ENCODE measurements around the gene KLHDC3. TPM values are rescaled to one million over a fixed set of nuclear protein-coding genes. Genes with fewer than 3 reads are reported as not detected.

Gene KLHDC3
- total RNA-seq, 4 donors from 2014 or later, result 88.0 to 175 (median 98.1) TPM

DNA sequence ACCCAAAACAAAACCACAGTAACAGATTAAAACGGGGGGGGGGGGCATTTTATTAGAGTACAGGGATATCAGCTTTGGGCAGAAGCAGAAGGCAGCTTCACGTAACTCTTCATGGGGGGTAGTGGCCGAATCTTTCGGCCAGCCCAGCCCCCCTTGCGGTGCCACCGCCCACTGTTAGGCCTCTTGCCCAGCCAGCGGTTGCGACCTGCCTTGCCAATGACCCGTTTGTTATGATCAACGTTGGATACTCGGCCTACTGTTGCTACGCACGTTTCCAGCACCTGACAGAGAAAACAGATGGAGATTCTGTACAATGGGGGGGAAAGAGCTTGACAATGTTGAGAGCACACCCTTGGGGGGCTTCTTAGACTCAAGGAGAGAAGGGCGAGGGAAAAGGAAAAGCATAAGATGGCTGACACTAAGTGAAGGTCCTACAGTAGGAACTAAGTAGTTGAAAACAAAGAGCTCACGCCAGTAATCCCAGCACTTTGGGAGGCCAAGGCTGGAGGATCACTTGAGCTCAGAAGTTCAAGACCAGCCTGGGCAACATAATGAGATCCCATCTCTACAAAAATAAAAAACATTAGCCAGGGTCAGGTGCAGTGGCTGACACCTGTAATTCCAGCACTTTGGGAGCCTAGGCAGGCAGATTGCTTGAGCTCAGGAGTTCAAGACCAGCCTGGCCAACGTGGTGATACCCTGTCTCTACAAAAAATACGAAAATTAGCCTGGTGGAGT lies 40.3 kb downstream of the KLHDC3 start:
- H3K4me1 ChIP-seq, result peaks cover 20 to 54% (median 33%) of the 10 kb centered on the region in 4 donors
- H3K4me3 ChIP-seq, result peak overlapping the region; percentile 70 to 75 (median 74)
- no peaks in the 10 kb centered on the region for H3K27me3 ChIP-seq
- no peak for DNase-seq (ENCODE audit: extremely low spot score)
- TF ChIP-seq, protein P1, sequence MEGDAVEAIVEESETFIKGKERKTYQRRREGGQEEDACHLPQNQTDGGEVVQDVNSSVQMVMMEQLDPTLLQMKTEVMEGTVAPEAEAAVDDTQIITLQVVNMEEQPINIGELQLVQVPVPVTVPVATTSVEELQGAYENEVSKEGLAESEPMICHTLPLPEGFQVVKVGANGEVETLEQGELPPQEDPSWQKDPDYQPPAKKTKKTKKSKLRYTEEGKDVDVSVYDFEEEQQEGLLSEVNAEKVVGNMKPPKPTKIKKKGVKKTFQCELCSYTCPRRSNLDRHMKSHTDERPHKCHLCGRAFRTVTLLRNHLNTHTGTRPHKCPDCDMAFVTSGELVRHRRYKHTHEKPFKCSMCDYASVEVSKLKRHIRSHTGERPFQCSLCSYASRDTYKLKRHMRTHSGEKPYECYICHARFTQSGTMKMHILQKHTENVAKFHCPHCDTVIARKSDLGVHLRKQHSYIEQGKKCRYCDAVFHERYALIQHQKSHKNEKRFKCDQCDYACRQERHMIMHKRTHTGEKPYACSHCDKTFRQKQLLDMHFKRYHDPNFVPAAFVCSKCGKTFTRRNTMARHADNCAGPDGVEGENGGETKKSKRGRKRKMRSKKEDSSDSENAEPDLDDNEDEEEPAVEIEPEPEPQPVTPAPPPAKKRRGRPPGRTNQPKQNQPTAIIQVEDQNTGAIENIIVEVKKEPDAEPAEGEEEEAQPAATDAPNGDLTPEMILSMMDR (IDR thresholded peaks at IDR 0.05), result no peak
- TF ChIP-seq EP300 (IDR thresholded peaks at IDR 0.05) (no peak), POLR2AphosphoS5 (IDR thresholded peaks at IDR 0.05) (no peak), POLR2A (IDR thresholded peaks at IDR 0.05; ENCODE audit: low read depth) (no peak)
- peaks cover 0 to 52% (median 41%) of the 10 kb centered on the region in 4 donors for H3K36me3 ChIP-seq
- intact Hi-C loops (cut with DNase I), result loop anchor here (5.0 kb wide), 1 partner anchor 37 kb away; no protein-coding TSS in a partner anchor
- H3K9me3 ChIP-seq, result no peaks in the 10 kb centered on the region
- WGBS, result 67% methylated on average over 17 of the region's 17 CpGs
- peak overlapping the region; percentile 88 to 94 (median 92) for H3K27ac ChIP-seq (replicated peaks in 1 of 4)

DNA sequence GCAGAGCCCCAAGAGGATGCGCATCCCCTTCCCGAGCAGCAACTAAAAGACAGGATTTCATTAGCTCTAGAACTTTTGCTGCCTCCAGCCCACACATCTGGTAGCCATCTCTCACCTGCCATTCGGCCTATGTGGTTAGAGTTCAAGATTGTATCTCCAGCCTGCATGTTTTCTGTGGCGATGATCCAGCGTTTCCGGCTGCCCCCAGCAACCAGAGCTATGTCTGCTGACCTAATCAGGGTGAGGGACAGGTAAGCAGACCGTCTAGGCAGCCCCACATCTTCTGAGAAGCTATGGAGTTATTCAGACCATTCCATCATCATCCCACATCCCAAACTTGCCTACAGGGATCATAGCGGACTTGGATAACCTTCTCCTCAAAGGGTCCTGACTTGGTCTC lies 41.9 kb downstream of the KLHDC3 start:
- Histone ChIP-seq H3K36me3 (peaks cover 0 to 40% (median 30%) of the 10 kb centered on the region in 4 donors), H3K4me3 (no peak overlapping the region), H3K27me3 (no peaks in the 10 kb centered on the region), H3K4me1 (peaks cover 30 to 67% (median 46%) of the 10 kb centered on the region in 4 donors), H3K9me3 (no peaks in the 10 kb centered on the region), H3K27ac (replicated peaks in 1 of 4) (no peak overlapping the region)
- 81% methylated on average over 8 of the region's 8 CpGs for WGBS
- TF ChIP-seq POLR2AphosphoS5 (IDR thresholded peaks at IDR 0.05), result no peak
- TF ChIP-seq, protein P1 (IDR thresholded peaks at IDR 0.05), result no peak
- TF ChIP-seq POLR2A (IDR thresholded peaks at IDR 0.05; ENCODE audit: low read depth), result no peak
- no peak for TF ChIP-seq EP300 (IDR thresholded peaks at IDR 0.05)
- DNase-seq (ENCODE audit: extremely low spot score), result no peak
- intact Hi-C loops (cut with DNase I), result no loop called here

DNA sequence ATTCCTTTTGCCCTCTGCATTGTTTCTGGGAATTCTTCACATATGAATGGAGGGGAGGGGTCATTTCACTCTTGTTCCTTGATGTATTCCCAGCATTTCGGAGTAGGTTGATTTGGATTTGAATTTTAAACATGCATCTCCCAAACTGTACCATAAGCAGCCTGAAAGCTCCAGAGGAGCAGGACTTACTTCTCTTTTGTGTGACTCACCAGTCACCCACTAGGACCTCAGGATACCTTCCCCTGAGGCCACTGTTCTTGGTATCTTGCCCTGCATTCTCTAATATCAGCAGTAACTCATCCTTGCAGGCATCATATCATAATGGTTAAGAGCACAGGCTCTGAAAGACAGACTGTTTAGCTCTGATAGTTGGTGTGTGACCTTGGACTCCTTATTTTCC lies 44.5 kb downstream of the KLHDC3 start:
- Histone ChIP-seq H3K27ac (replicated peaks in 1 of 4) (peak overlapping the region; percentile 85 to 92 (median 88)), H3K4me3 (peak overlapping the region; percentile 65 to 83 (median 72)), H3K4me1 (peaks cover 30 to 52% (median 41%) of the 10 kb centered on the region in 4 donors), H3K9me3 (no peaks in the 10 kb centered on the region), H3K36me3 (peaks cover 0 to 50% (median 40%) of the 10 kb centered on the region in 4 donors), H3K27me3 (no peaks in the 10 kb centered on the region)
- intact Hi-C loops (cut with DNase I), result no loop called here
- 85% methylated on average over 1 of the region's 1 CpG for WGBS
- DNase-seq (ENCODE audit: extremely low spot score), result no peak
- TF ChIP-seq EP300 (IDR thresholded peaks at IDR 0.05) (no peak), POLR2AphosphoS5 (IDR thresholded peaks at IDR 0.05) (no peak), POLR2A (IDR thresholded peaks at IDR 0.05; ENCODE audit: low read depth) (no peak)
- TF ChIP-seq, protein P1 (IDR thresholded peaks at IDR 0.05), result no peak

GRCh38 chr6:43059168-43060033 lies 45.4 kb downstream of the KLHDC3 start, which contains the start of the genes KLC4 and MRPL2:
Gene KLC4, plus strand, starts transcription at chr6:43059631. Its CDS starts 1,705 bp downstream, at chr6:43061336.
Gene MRPL2, minus strand, starts transcription at chr6:43059434. Its CDS starts 53 bp downstream, at chr6:43059381.
- peak within 1 kb of the TSS; percentile 85 to 92 (median 88) for H3K27ac ChIP-seq (replicated peaks in 1 of 4)
- no peaks in the 10 kb centered on the region for H3K27me3 ChIP-seq
- TF ChIP-seq EP300 (IDR thresholded peaks at IDR 0.05), result no peak
- peak; percentile 93 to 96 for TF ChIP-seq POLR2AphosphoS5 (IDR thresholded peaks at IDR 0.05)
- TF ChIP-seq POLR2A (IDR thresholded peaks at IDR 0.05; ENCODE audit: low read depth), result peak; percentile 61
- DNase-seq (ENCODE audit: extremely low spot score), result peak; percentile 100
- H3K4me1 ChIP-seq, result peaks cover 26 to 46% (median 36%) of the 10 kb centered on the region in 4 donors
- H3K36me3 ChIP-seq, result peaks cover 0 to 58% (median 45%) of the 10 kb centered on the region in 4 donors
- intact Hi-C loops (cut with DNase I), result no loop called here
- under 1% methylated on average over 21 of the region's 64 CpGs for WGBS
- no peaks in the 10 kb centered on the region for H3K9me3 ChIP-seq
- H3K4me3 ChIP-seq, result peak within 1 kb of the TSS; percentile 65 to 83 (median 72)
